GM18499 (cell line): Measurements from ENCODE around the gene ACSM2B.
"Not testable (repeated sequence)": the region's sequence is repeated elsewhere in the genome, so short reads cannot be mapped to it uniquely, and the experiment has no call there.

ENCODE experiments used
- ATAC-seq: cut with Tn5 transposase; IDR thresholded peaks from one replicate; pipeline ENCODE4 v1.9.1; 2021; ENCODE audit warnings: moderate number of reproducible peaks; ENCODE audit not compliant: insufficient read depth, unreplicated experiment

ACSM2B gene

DNA sequence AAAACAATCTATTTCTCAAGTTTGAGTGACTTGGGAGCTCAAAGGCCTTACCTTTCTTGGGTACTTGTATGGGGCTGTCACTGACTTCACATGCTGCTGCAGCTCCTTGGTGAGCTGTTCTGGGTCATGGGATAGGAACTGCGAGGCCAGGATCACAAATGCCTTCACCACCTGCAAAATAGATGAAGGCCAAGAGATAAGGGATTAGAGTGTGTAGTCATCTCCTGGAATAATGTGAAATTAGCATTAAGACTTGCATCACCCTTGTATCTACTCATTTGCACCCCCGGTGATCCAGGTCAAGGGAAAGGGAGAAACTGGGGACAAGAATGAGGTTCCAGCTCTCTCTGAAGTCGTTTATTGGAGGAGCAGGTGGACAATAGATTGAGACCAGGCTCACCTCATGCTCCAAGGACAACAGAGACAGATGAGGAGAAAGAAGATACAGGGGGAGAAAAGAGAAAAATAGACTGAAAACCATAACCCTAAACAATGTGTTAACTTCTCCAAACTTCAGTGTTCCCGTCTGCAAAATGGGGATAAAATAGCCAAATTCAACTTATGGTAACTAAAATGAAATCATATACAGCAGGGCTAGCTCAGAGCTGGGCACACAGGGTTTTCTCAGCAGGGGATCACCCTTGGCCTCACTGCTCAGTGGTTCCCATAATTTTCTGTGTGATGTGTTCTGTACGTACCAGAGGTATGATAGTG is 35.4 kb downstream of the ACSM2B start:
- not testable (repeated sequence) for ATAC-seq

DNA sequence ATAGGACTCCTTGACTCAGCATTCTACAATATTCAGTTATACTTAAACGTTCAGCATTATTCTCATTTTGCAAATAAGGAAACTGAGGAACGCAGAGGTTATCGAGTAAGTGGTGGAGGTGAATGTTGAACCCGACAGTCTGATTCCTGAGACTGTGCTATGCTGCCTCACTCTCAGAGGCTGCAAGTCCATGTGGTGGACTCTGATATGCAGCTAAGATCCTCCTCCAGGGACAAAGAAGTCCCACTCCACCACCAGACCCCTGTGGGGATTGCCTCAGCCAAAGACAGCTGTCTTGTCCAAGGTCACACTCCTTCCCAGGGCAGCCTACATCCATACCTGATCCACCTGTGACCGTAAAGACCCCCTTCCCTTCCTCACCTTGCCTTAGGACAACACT is 37.5 kb downstream of the ACSM2B start:
- ATAC-seq, result no peak

GRCh38 chr16:20538181-20538580 is 38.0 kb downstream of the ACSM2B start:
- no peak for ATAC-seq

- not testable (repeated sequence) for ATAC-seq
Observed at GRCh38 chr16:20536669-20537068, 39.5 kb downstream of the ACSM2B start.

- ATAC-seq, result not testable (repeated sequence)
Observed at GRCh38 chr16:20532284-20532792, 43.8 kb downstream of the ACSM2B start.

GRCh38 chr16:20531795-20532194 is 44.4 kb downstream of the ACSM2B start:
- ATAC-seq, result not testable (repeated sequence)

- no peak for ATAC-seq
Observed at GRCh38 chr16:20520103-20520502, 56.1 kb downstream of the ACSM2B start.

DNA sequence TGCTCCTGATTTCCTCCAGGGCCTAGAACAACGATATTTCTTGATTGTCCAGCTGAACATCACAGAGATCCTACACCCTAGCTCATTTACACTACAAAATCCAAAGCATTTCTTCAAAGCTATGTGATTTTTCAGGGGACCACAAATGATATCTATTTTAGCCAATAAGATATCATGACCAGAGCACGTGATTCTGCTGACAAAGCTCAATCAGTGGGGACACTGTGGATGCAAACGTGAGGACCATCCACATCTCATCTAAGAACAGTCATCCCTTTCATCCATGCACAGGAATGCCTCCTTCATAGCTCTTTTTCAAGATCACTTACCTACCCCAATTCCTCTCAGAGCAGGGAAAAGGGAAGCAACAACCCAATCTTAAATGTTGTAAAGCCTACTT is 56.9 kb downstream of the ACSM2B start:
- ATAC-seq, result no peak

DNA sequence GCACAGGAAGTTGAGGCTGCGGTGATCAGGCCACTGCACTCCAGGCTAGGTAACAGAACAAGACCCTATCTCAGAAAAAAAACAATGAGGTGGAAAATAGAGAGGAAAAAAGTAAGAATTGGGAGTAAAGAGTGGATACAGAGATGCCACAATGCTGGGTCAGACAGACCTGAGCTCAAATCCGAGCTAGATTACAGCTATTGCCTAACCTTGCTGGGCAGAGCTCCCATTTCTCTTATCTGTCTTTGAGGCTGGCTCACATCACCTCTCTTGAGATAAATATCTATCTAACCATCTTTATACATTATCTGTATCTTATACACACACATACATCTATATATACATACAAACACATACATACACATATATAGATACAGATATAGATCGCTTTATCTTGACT is 59.0 kb downstream of the ACSM2B start:
- ATAC-seq, result no peak

DNA sequence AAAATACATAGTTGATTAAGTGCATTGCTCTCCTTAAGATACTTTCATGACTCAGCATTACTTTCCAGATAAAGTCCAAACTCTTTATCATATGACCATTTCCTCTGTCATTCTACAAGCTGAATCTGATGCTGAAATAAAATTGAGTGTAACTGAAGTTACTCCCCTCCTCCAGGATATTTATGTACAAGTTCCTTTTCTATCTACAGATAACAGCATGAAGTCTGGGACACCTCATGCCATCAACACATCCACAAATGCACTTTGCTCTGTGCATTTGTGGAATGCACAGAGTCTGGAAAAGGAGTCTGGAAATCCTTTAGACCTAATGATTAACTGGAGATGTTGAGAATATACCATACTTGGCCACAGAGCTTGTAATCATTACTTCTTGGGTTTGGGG is 60.5 kb downstream of the ACSM2B start:
- ATAC-seq, result no peak

DNA sequence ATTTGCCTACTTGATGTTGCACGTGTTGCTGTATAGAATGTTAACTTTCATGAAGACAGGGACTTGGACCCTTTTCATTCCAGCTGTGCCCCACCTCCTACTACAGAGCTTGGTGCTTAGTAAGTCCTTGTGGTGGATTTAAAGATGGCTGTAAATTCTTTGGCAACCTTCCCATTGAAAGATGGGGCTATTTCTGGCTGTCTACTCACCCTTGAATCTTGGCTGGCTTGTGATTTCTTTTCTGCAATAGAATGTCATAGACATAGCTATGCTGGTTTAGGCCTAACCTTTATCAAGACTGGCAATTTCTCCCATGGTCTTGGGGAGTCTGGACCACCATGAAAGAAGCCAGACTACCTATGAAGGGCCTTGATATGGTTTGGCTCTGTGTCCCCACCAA is 65.8 kb downstream of the ACSM2B start:
- no peak for ATAC-seq

DNA sequence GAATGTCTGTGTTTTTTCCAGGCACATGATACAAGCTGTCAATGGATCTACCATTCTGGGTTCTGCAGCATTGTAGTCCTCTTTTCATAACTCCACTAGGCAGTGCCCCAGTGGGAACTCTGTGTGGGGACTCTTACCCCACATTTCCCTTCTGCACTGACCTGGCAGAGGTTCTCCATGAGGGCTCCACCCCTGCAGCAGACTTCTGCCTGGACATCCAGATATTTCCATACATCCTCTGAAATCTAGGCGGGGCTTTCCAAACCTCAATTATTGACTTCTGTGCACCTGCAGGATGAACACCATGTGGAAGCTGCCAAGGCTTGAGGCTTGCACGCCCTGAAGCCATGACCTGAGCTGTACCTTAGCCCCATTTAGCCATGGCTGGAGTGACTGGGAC is 68.9 kb downstream of the ACSM2B start:
- no peak for ATAC-seq

GRCh38 chr16:20504418-20504817 is 71.7 kb downstream of the ACSM2B start:
- ATAC-seq, result no peak

DNA sequence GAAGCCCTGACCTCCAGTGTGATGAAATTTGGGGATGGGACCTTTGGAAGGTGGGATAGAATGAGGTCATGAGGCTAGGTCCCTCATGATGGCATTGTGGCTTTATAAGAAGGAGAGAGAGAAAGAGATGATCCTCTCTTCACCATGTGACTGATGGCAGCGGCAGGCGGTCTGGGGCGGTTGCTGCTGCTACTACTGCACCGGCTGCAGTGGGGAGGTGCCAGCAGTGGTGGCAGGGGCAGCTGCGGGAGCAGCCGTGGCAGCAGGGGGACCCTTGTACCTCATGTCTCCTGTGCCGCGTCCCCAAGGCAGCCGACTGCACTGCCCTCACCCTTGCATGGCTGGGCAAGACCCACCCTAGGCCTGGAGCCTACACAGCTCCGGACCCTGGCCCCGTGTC is 84.7 kb downstream of the ACSM2B start:
- not testable (repeated sequence) for ATAC-seq

DNA sequence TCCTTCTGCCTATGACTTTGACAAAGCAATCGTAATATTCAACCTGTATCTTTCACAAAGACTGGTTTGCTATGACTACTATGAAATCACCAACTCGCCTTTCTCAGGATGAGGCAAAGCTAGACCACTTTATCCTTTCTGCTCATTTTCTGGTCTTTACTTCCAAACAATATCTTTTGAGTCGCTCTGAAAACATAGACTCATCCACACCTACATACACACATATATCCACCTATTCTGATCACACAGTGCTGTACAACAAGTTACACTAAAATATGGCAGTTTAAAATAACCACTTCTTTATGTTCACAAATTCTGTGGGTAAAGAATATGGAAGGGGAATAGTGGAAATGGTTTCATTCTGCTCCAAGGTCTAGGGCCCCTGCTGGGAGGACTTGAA is 85.2 kb downstream of the ACSM2B start:
- not testable (repeated sequence) for ATAC-seq
